ENCODE measurements around the gene SORT1.

SORT1 gene

GRCh38 chr1:109335091-109335490, 62.6 kb downstream of the SORT1 start:
- no peak overlapping the region for H3K4me3 ChIP-seq (ENCODE audit: low read depth, low read length)
- DNase-seq (ENCODE audit: low read depth, low spot score), result no peak
- in situ Hi-C loops (cut with HindIII; ENCODE audit: low sequenced_read_pairs), result no loop called here
- TF ChIP-seq, protein P1, sequence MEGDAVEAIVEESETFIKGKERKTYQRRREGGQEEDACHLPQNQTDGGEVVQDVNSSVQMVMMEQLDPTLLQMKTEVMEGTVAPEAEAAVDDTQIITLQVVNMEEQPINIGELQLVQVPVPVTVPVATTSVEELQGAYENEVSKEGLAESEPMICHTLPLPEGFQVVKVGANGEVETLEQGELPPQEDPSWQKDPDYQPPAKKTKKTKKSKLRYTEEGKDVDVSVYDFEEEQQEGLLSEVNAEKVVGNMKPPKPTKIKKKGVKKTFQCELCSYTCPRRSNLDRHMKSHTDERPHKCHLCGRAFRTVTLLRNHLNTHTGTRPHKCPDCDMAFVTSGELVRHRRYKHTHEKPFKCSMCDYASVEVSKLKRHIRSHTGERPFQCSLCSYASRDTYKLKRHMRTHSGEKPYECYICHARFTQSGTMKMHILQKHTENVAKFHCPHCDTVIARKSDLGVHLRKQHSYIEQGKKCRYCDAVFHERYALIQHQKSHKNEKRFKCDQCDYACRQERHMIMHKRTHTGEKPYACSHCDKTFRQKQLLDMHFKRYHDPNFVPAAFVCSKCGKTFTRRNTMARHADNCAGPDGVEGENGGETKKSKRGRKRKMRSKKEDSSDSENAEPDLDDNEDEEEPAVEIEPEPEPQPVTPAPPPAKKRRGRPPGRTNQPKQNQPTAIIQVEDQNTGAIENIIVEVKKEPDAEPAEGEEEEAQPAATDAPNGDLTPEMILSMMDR (IDR thresholded peaks at IDR 0.05; ENCODE audit: low read depth, low read length), result no peak

DNA sequence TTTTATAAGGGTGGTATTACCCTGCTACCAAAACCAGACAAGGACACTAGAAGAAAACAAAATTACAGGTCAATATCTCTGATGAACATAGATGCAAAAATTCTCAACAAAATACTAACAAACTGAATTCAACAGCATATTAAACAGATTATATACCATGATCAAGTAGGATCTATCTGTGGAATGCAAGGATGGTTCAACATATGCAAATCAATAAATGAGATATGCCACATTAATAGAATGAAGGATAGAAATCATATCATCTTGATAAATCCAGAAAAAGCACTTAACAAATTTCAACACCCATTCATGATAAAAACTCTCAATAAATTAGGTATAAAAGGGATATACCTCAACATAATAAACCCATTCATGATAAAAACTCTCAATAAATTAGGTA, 66.6 kb downstream of the SORT1 start:
- TF ChIP-seq, protein P1 (IDR thresholded peaks at IDR 0.05; ENCODE audit: low read depth, low read length), result no peak
- DNase-seq (ENCODE audit: low read depth, low spot score), result no peak
- no peak overlapping the region for H3K4me3 ChIP-seq (ENCODE audit: low read depth, low read length)
- in situ Hi-C loops (cut with HindIII; ENCODE audit: low sequenced_read_pairs), result no loop called here

GRCh38 chr1:109327285-109327684, 70.4 kb downstream of the SORT1 start:
- in situ Hi-C loops (cut with HindIII; ENCODE audit: low sequenced_read_pairs), result no loop called here
- no peak for DNase-seq (ENCODE audit: low read depth, low spot score)
- TF ChIP-seq, protein P1 (IDR thresholded peaks at IDR 0.05; ENCODE audit: low read depth, low read length), result no peak

DNA sequence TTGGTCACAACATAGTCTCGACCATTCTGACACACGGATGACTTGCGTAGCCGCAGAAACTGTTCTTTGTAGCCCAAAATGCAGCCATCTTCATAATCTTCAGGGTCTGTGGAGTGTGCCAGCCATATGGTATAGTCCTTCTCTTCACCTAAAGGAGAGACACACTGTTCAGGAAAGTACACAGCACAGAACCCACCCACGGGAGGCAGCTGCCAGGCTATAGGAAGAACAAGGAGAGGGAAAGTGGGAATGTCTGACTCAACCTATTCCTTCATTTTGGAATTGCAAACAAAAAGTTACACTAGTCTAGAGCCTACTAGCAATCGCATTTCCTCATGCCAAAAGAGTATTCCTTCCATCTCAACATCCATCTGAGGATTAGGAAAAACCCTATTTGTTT, 74.7 kb downstream of the SORT1 start:
- DNase-seq (ENCODE audit: low read depth, low spot score), result no peak
- in situ Hi-C loops (cut with HindIII; ENCODE audit: low sequenced_read_pairs), result no loop called here
- TF ChIP-seq, protein P1 (IDR thresholded peaks at IDR 0.05; ENCODE audit: low read depth, low read length), result no peak
- H3K4me3 ChIP-seq (ENCODE audit: low read depth, low read length), result no peak overlapping the region

More at GRCh38 chr1:109327285-109327684, 70.4 kb downstream of the SORT1 start:
- no peak overlapping the region for H3K4me3 ChIP-seq (ENCODE audit: low read depth, low read length)

- no peak for DNase-seq (ENCODE audit: low read depth, low spot score)
- in situ Hi-C loops (cut with HindIII; ENCODE audit: low sequenced_read_pairs), result no loop called here
- TF ChIP-seq, protein P1 (IDR thresholded peaks at IDR 0.05; ENCODE audit: low read depth, low read length), result no peak
- no peak overlapping the region for H3K4me3 ChIP-seq (ENCODE audit: low read depth, low read length)
Observed at GRCh38 chr1:109319114-109319513, 78.6 kb downstream of the SORT1 start.

DNA sequence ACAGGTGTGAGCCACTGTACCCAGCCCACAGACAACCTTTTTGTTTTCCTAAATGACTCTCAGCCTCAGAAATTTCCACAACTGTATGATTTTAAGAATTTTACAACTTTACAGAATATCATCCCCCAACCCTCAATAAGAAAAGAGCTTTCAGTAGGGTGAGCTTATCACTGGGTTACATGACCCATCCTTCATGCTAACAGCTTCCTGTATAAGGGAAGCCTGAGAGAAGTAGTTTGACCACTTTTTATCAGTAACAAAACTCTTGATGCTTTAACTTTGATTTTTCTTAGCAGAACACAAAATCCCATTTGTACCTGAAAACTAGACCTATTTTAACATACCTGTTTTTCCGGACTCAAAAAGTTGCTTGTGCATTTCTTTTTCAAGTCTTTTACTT, 81.2 kb downstream of the SORT1 start:
- in situ Hi-C loops (cut with HindIII; ENCODE audit: low sequenced_read_pairs), result no loop called here
- no peak overlapping the region for H3K4me3 ChIP-seq (ENCODE audit: low read depth, low read length)
- DNase-seq (ENCODE audit: low read depth, low spot score), result no peak
- TF ChIP-seq, protein P1 (IDR thresholded peaks at IDR 0.05; ENCODE audit: low read depth, low read length), result no peak

DNA sequence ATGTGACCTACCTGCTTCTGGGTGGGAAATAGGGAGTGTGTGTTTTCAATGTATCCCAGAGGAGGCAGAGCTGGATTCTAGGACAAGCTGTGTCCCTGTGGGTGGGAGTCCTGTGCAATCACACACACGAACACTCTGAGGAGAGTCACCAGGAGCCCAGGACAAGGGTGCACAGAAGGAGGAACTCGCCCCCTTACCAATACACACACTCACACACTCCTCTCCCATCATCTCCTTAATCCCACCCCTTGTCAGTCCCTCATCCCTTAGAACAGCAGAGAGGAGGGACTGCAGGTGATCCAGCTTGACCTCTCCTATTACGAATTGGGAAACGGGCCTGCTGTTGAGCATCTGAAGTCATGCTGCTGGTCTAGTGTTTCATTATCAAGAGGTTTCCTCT, 82.4 kb downstream of the SORT1 start:
- H3K4me3 ChIP-seq (ENCODE audit: low read depth, low read length), result no peak overlapping the region
- no peak for DNase-seq (ENCODE audit: low read depth, low spot score)
- TF ChIP-seq, protein P1 (IDR thresholded peaks at IDR 0.05; ENCODE audit: low read depth, low read length), result no peak
- in situ Hi-C loops (cut with HindIII; ENCODE audit: low sequenced_read_pairs), result no loop called here

Measured in astrocyte of the spinal cord (primary cell).